T-helper 1 cell treated with Interleukin-12 subunit alpha and Interleukin-12 subunit beta and Interleukin-4 antibody, amounts not matched to agents 30 μg/mL and 1 μg/mL, for 36 hours (primary cell): ENCODE results near the gene TTLL5.
"Not testable (repeated sequence)": the region's sequence is repeated elsewhere in the genome, so short reads cannot be mapped to it uniquely, and the experiment has no call there.

Experiments used
- H3K27ac Mint-ChIP-seq: one replicate; pipeline ENCODE4 v1.8.0; 2021; ENCODE audit warnings: mild to moderate bottlenecking, mixed read lengths
- H3K27me3 Mint-ChIP-seq: one replicate; pipeline ENCODE4 v1.8.0; 2021; ENCODE audit warnings: low read depth, mixed read lengths
- H3K36me3 Mint-ChIP-seq: one replicate; pipeline ENCODE4 v1.8.0; 2021; ENCODE audit warnings: low read depth, mixed read lengths
- H3K4me1 Mint-ChIP-seq: one replicate; pipeline ENCODE4 v1.8.0; 2021; ENCODE audit warnings: low read depth, mixed read lengths
- H3K4me3 Mint-ChIP-seq: one replicate; pipeline ENCODE4 v1.8.0; 2021; ENCODE audit warnings: mild to moderate bottlenecking, moderate library complexity, mixed read lengths
- H3K9me3 Mint-ChIP-seq: one replicate; pipeline ENCODE4 v1.8.0; 2021; ENCODE audit warnings: mixed read lengths

The TTLL5 gene

DNA sequence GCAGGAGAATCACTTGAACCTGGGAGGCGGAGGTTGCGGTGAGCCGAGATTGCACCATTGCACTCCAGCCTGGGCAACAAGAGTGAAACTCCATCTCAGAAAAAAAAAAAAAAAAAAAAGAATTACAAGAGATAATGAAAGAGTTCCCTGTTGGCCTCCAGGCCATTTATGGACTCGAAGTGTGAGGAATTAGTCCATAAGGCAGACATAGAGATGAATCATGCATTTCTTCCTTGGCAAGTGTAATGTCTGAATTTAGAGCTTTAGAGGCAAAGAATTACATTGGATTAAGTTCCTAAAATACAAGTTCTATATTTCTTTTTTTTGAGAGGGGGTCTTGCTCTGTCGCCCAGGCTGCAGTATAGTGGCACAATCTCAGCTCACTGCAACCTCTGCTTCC, 185.6 kb downstream of the TTLL5 start:
- H3K36me3 Mint-ChIP-seq, H3K27me3 Mint-ChIP-seq, H3K9me3 Mint-ChIP-seq, H3K4me3 Mint-ChIP-seq, H3K4me1 Mint-ChIP-seq, H3K27ac Mint-ChIP-seq: not testable (repeated sequence)

DNA sequence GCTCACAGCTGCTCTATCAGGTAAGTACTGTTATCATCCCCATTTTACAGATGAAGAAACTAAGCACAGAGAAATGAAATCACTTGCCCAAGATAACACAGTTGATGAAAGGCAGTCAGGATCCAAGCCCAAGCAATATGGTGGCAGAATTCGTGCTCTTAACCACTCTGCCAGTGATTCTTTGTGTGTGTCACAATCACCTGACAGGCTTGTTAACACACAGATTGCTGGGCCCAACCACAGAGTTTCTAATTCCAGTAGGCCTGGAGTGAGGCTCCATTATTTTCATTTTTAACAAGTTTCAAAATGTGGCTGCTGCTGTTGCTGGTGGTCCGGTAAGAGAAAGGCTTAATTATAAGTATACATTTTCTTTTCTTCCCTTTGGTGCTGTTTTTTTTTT, 186.5 kb downstream of the TTLL5 start:
- Mint-ChIP-seq H3K27ac (no peak overlapping the region), H3K27me3 (no peaks in the 10 kb centered on the region), H3K4me1 (no peaks in the 10 kb centered on the region), H3K4me3 (no peak overlapping the region), H3K9me3 (no peaks in the 10 kb centered on the region), H3K36me3 (peaks cover 2% of the 10 kb centered on the region)

DNA sequence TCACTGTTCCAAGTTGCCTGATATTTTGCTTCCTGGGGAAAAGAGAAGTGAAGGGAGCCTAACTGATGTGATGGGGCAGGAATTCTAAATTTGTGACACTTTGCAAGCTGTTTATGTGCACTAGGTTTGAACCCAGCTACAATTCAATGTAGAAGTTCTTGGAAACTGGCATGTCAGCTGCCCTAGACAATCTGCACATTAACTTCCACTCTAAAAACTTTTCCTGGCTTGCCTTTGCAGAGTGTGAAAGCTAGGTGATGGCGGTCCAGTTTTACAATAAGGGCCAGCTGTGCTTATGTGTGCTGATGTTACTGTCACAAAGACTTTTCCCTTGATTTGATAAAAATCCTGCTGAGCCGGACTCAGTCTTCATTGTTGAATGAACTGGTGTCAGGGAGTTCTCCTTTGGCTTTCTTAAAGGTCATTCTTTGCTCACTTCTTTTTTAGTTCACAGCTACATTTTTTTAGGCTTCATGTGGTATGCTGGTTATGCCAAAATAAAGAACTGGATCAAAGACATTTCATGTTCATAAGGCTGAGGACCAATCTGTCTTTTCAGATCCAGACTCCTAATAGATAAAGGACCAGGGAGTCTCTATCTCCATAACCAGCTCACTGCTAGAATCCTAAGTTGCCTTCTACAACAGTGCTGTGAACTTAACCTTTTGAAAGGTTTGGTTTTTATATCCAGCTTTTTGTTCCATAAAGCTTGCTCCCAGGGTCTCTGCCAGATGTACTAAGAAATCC, 187.3 kb downstream of the TTLL5 start:
- Mint-ChIP-seq H3K4me1 (no peaks in the 10 kb centered on the region), H3K27ac (no peak overlapping the region), H3K36me3 (peaks cover 2% of the 10 kb centered on the region), H3K27me3 (no peaks in the 10 kb centered on the region), H3K4me3 (no peak overlapping the region), H3K9me3 (no peaks in the 10 kb centered on the region)

DNA sequence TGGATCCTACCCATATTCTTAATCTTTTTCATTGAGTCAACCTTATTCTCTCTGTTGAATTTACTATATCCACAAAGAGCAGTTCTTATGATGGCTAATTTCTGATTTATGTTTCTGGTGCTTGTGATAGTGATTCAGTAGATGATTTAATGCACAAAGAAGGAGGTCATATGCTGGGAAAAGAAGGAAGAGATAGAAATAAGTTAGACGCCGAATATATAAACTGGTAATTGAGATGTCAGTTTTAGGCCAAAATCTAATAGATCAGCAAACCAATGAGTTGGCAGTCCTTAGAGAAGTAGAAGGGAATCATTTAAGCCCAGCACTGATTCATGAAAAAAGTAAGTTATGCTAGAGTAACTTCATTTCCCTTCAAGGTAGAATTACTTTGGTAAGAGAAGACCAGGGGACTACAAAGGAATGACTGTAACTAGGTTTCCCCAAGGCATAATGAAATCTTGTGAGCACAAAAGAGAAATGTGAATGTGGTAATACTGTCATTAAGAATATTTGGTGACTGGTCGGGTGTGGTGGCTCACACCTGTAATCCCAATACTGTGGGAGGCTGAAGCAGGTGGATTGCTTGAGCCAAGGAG, 188.4 kb downstream of the TTLL5 start:
- H3K27ac Mint-ChIP-seq, result no peak overlapping the region
- no peaks in the 10 kb centered on the region for H3K9me3 Mint-ChIP-seq
- H3K4me1 Mint-ChIP-seq, result no peaks in the 10 kb centered on the region
- H3K36me3 Mint-ChIP-seq, result peaks cover 2% of the 10 kb centered on the region
- no peaks in the 10 kb centered on the region for H3K27me3 Mint-ChIP-seq
- H3K4me3 Mint-ChIP-seq, result no peak overlapping the region

DNA sequence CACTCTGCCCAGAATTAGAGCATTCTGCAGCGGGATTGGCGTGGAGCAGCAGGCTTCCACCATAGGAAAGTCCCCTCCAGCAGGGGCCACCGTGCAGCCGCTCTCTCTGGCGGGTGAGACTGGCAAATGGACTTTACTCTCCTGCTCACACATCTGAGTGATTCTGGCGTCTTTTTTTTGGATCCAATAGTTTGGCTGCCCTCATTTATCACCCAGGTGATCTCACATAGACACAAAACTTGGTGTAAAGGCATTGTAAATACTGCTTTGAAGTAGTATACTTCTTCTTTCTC, 190.5 kb downstream of the TTLL5 start:
- H3K9me3 Mint-ChIP-seq, result no peaks in the 10 kb centered on the region

DNA sequence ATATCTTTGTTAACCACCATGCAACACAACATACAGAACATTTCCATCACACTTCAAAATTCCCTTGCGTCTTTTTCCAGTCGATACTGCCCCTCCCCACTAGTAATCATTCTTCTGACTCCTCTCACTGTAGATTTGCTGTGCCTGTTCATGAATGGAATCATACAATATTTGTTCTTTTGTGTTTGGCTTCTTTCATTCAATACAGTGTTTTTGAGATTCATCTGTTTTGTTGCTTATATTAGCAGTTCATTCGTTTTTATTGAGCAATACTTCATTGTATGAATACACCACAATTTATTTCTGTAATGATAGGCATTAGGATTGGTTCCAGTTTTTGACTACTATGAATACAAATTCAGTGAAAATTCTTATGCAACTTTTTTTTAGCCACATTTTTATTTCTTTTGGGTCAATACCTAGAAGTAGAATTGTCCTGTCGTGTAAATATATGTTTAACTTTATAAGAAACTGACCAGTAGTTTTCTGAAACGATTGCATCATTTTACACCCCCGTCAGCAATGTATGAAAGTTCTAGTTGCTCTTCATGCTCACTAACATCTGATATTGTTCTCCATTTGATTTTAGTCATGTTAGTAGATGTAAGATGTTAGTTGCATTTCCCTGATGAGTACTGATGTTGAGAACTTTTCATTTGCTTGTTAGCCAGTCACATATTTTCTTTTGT, 193.2 kb downstream of the TTLL5 start:
- no peak overlapping the region for H3K27ac Mint-ChIP-seq
- H3K4me3 Mint-ChIP-seq, result no peak overlapping the region
- H3K36me3 Mint-ChIP-seq, result no peaks in the 10 kb centered on the region
- no peaks in the 10 kb centered on the region for H3K9me3 Mint-ChIP-seq
- no peaks in the 10 kb centered on the region for H3K4me1 Mint-ChIP-seq
- H3K27me3 Mint-ChIP-seq, result no peaks in the 10 kb centered on the region

More for the DNA sequence above, 190.5 kb downstream of the TTLL5 start:
- Mint-ChIP-seq H3K27ac (no peak overlapping the region), H3K4me3 (no peak overlapping the region), H3K27me3 (no peaks in the 10 kb centered on the region), H3K4me1 (no peaks in the 10 kb centered on the region), H3K36me3 (no peaks in the 10 kb centered on the region)

DNA sequence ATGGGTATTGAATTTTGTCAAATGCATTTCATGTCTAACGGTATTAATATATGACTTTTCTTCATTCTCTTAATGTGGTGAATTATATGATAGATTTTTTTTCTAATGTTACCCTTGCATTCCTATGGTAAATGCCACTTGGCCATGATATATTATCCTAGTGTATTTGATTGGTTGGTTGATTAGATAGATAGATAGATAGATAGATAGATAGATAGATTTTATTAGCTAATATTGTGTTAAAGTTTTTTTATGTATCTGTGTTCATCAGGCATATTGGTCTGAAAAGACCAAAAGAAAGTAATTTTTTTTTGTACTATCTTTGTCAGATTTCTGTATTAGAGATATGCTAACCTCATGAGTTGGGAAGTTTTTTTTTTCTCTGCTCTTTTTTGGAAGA, 196.2 kb downstream of the TTLL5 start:
- peaks cover 4% of the 10 kb centered on the region for H3K4me1 Mint-ChIP-seq
- H3K9me3 Mint-ChIP-seq, result no peaks in the 10 kb centered on the region
- no peaks in the 10 kb centered on the region for H3K36me3 Mint-ChIP-seq
- no peaks in the 10 kb centered on the region for H3K27me3 Mint-ChIP-seq
- no peak overlapping the region for H3K27ac Mint-ChIP-seq
- no peak overlapping the region for H3K4me3 Mint-ChIP-seq

DNA sequence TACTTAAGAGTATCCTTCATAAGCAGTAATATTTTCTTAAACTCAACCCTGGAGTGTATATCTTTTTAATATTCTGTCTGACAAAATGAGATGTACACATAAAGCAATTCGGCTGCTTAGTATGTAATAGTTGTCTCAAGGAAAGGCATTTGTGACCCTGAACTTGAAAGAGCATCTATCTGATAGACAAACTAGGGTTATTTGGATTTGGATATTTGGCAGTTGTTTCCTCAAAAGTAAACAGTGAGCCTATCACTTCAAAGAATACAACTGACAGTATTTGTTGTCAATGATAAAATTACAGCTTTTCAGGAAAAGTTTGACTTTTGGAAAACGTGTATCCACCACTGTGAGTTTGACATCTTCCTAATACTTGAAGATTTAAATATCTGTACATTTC, 197.3 kb downstream of the TTLL5 start:
- Mint-ChIP-seq H3K27ac (no peak overlapping the region), H3K9me3 (no peaks in the 10 kb centered on the region), H3K4me3 (no peak overlapping the region), H3K36me3 (no peaks in the 10 kb centered on the region), H3K27me3 (no peaks in the 10 kb centered on the region), H3K4me1 (peaks cover 4% of the 10 kb centered on the region)

DNA sequence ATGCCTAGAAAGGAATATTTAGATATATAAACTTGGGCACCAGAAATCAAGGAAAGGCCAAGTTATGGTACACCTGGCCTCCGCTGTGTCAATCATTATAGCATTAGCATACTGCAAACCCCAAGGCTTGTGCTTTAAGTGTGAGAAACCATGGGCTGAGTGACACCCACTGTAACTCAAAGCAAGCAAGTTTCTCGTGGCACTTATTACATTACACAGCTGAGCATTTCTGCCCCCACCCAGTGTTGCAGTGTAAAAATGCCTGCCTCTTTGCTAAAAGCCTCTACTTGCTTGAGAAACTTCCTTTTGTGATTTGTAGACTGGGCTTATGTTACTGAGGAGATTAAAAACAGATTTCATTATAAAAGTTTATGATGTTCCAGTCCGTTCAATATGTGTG, 198.7 kb downstream of the TTLL5 start:
- H3K27me3 Mint-ChIP-seq, result no peaks in the 10 kb centered on the region
- H3K9me3 Mint-ChIP-seq, result no peaks in the 10 kb centered on the region
- peaks cover 4% of the 10 kb centered on the region for H3K4me1 Mint-ChIP-seq
- no peak overlapping the region for H3K27ac Mint-ChIP-seq
- peaks cover 2% of the 10 kb centered on the region for H3K36me3 Mint-ChIP-seq
- no peak overlapping the region for H3K4me3 Mint-ChIP-seq

DNA sequence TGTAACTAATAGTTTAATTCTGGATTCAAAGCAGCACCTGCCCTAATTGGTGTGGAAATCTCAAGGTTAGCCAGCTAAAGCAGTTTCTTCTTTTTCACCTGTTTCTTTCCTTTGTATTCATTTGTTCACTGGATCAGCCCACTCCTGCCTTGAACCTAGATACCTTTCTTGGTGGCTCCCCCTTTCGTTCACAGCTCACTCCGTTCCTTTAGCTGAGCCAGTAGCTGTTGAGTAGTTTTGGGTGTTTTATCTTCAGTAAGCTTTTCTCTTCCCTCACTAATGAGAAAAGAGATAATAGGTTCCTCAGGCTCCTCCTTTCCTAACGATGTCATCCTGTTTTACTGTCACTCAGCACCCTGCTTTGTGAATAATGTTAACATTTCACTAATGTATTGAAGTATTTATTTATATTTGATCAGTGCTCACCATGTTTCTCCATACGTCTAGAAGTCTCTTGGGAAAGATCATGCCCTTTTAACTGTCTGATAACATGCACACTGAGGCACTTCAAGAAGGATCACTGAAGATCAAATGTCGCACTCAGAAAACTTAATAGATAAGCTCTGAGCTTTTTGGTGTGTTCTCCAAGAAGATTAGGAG, 199.6 kb downstream of the TTLL5 start:
- H3K27me3 Mint-ChIP-seq, result no peaks in the 10 kb centered on the region
- H3K4me3 Mint-ChIP-seq, result no peak overlapping the region
- peaks cover 2% of the 10 kb centered on the region for H3K36me3 Mint-ChIP-seq
- H3K9me3 Mint-ChIP-seq, result no peaks in the 10 kb centered on the region
- H3K4me1 Mint-ChIP-seq, result peaks cover 4% of the 10 kb centered on the region
- no peak overlapping the region for H3K27ac Mint-ChIP-seq

DNA sequence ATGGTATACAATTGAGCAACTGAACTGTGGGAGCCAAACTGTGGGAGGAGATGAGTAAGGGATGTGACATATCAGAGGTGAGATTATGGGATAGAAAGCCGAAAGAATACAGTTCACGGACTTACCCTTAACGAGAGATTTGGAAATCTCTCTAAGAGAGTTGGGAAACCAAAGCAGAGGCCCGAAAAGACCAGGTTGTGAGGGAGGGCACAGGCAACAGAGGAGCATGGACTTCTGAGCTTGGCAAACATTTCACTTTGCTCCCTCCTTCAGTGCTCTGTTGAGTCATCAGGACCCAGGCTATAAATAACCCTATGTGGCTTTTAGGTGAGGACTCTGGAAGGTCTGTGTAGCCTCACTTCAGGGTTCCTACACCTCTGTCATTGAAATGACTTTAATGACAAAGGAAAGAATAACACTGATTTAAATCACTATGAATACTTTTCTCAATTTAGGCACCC, 200.1 kb downstream of the TTLL5 start:
- H3K27ac Mint-ChIP-seq, result no peak overlapping the region
- peaks cover 4% of the 10 kb centered on the region for H3K4me1 Mint-ChIP-seq
- H3K27me3 Mint-ChIP-seq, result no peaks in the 10 kb centered on the region
- H3K36me3 Mint-ChIP-seq, result peaks cover 2% of the 10 kb centered on the region
- no peaks in the 10 kb centered on the region for H3K9me3 Mint-ChIP-seq
- no peak overlapping the region for H3K4me3 Mint-ChIP-seq

DNA sequence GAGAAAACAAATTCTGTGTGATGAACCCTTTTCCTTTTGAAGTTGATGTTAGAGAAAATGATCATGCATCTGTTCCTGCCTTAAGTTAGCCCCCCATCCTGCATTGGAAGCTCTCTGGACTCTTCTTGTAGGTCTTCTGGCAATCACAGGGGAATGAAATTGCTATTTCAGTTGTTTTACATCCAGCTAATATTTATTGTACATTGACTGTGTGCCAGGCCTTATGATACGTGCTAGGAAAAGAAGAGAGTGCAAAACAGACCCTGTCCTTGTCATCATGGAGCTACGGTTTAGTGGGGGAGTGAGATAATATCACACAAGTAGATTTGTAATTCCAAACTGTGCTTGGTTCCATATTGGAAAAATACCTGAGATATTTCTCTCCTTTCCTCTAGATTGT, 202.2 kb downstream of the TTLL5 start:
- Mint-ChIP-seq H3K4me3 (no peak overlapping the region), H3K4me1 (peaks cover 4% of the 10 kb centered on the region), H3K27me3 (no peaks in the 10 kb centered on the region), H3K36me3 (peaks cover 2% of the 10 kb centered on the region), H3K27ac (no peak overlapping the region), H3K9me3 (no peaks in the 10 kb centered on the region)

DNA sequence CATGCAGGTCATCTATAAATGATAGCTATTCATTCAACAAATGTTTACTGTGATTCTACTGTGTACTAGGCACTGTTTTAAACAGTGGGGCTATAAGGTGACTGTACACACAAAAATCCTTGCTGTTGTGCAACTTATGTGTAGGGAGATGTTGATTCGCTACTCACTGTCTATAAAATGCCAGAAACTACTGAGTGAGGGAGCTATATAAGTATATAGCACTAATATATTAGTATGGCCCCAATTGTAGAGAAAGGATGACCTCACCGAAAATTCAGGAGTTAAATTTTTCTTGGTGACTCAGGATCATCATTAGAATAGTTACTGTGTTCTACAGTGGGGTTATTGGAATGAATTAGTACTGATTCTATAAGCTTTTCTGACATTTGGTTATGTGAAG, 203.3 kb downstream of the TTLL5 start:
- H3K4me1 Mint-ChIP-seq, result peaks cover 4% of the 10 kb centered on the region
- no peaks in the 10 kb centered on the region for H3K27me3 Mint-ChIP-seq
- H3K4me3 Mint-ChIP-seq, result no peak overlapping the region
- H3K9me3 Mint-ChIP-seq, result no peaks in the 10 kb centered on the region
- H3K27ac Mint-ChIP-seq, result no peak overlapping the region
- H3K36me3 Mint-ChIP-seq, result peaks cover 2% of the 10 kb centered on the region

DNA sequence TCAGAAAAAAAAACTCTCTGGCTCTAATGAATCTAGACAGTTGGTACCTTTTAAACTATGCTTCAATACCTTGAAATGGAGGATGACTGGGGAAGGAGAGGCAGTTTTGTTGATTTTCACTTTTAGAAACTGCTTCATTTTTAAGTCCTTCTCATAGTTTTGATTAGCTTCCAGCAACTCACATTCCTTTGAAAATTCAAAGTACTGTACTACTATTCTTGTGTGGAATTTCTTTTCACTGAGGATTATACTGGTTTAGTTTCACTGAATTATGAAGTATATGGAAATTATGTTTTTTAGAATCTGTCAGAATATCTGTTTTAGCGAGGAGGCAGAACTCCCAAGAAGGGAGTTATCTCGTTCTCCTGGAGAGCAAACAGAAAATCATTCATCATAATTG, 204.5 kb downstream of the TTLL5 start:
- Mint-ChIP-seq H3K27ac (no peak overlapping the region), H3K36me3 (peaks cover 2% of the 10 kb centered on the region), H3K9me3 (no peaks in the 10 kb centered on the region), H3K4me3 (no peak overlapping the region), H3K27me3 (no peaks in the 10 kb centered on the region), H3K4me1 (peaks cover 4% of the 10 kb centered on the region)

DNA sequence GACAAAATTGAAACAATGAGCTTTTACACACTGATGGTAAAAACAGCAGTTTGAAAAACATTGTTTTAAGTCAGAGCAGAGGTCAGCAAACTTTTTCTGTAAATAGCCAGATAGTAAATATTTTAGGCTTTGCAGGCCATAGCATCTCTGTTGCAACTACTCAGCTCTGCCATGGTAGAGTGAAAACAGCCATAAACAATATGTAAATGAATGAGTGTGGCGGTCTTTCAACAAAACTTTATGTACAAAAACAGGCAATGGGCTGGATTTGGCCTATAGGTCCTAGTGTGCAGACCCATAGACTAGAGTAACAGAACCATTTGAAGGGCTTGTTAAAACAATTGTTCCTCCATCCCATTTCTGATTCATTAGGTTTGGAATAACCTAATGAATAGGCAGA, 205.9 kb downstream of the TTLL5 start:
- H3K36me3 Mint-ChIP-seq, result peaks cover 2% of the 10 kb centered on the region
- H3K27ac Mint-ChIP-seq, result no peak overlapping the region
- H3K9me3 Mint-ChIP-seq, result no peaks in the 10 kb centered on the region
- no peak overlapping the region for H3K4me3 Mint-ChIP-seq
- peaks cover under 1% of the 10 kb centered on the region for H3K4me1 Mint-ChIP-seq
- no peaks in the 10 kb centered on the region for H3K27me3 Mint-ChIP-seq
